ENCODE measurements around the gene MOB3B. TPM values are rescaled to one million over a fixed set of nuclear protein-coding genes. Genes with fewer than 3 reads are reported as not detected.

The MOB3B gene
- total RNA-seq, 1 experiment from 2014 or later, result 0.03 TPM

GRCh38 chr9:27297050-27297449 lies 232.6 kb downstream of the MOB3B start, which contains the start of gene EQTN:
Gene EQTN, minus strand, starts transcription at chr9:27297150. Its CDS starts 95 bp downstream, at chr9:27297055.
- Histone ChIP-seq H3K36me3 (ENCODE audit: control insufficient read depth, insufficient read depth, low read length) (no peaks in the 10 kb centered on the region), H3K27me3 (ENCODE audit: control insufficient read depth, insufficient read depth, low read length) (no peaks in the 10 kb centered on the region), H3K4me1 (ENCODE audit: control insufficient read depth, insufficient read depth, low read length) (no peaks in the 10 kb centered on the region), H3K27ac (ENCODE audit: low read length) (no peak within 1 kb of the TSS), H3K4me3 (ENCODE audit: low read depth in 2 of 2, low read length in 2 of 2) (no peak within 1 kb of the TSS), H3K9me3 (ENCODE audit: control insufficient read depth, insufficient read depth, low read depth, low read length) (no peaks in the 10 kb centered on the region)
- DNase-seq (ENCODE audit: low read depth, low spot score) (no peak), ATAC-seq (no peak)
- in situ Hi-C loops (cut with HindIII; ENCODE audit: low pct_unique_long_range_greater_than_20kb, low sequenced_read_pairs) (no loop called here), intact Hi-C loops (cut with micrococcal nuclease; ENCODE audit: unreplicated experiment) (no loop called here)
- ChIA-PET CTCF (no interaction called here), POLR2A (no interaction called here)
- TF ChIP-seq POLR2AphosphoS5 (IDR thresholded peaks at IDR 0.05; ENCODE audit: low read depth, low read length) (no peak), CTCF (IDR thresholded peaks at IDR 0.05) (no peak), REST (IDR thresholded peaks at IDR 0.05; ENCODE audit: insufficient read depth in 1 of 2, low read depth in 2 of 2, low read length in 1 of 2) (no peak), TCF7L2 (IDR thresholded peaks at IDR 0.05; ENCODE audit: low read depth, low read length) (no peak), SIN3A (IDR thresholded peaks at IDR 0.05; ENCODE audit: borderline replicate concordance, insufficient read depth, low read depth, low read length) (no peak)
- no TSS peak for BruUV-seq (replicated peaks)

- no TSS peak for BruUV-seq (replicated peaks)
- Histone ChIP-seq H3K27me3 (ENCODE audit: control insufficient read depth, insufficient read depth, low read length) (no peaks in the 10 kb centered on the region), H3K36me3 (ENCODE audit: control insufficient read depth, insufficient read depth, low read length) (no peaks in the 10 kb centered on the region), H3K4me3 (ENCODE audit: low read depth in 2 of 2, low read length in 2 of 2) (no peak overlapping the region), H3K9me3 (ENCODE audit: control insufficient read depth, insufficient read depth, low read depth, low read length) (no peaks in the 10 kb centered on the region), H3K27ac (ENCODE audit: low read length) (no peak overlapping the region), H3K4me1 (ENCODE audit: control insufficient read depth, insufficient read depth, low read length) (no peaks in the 10 kb centered on the region)
- DNase-seq (ENCODE audit: low read depth, low spot score), result no peak
- POLR2A ChIA-PET, result no interaction called here
- ATAC-seq, result no peak
- no peak for TF ChIP-seq CTCF (IDR thresholded peaks at IDR 0.05)
- TF ChIP-seq SIN3A (IDR thresholded peaks at IDR 0.05; ENCODE audit: borderline replicate concordance, insufficient read depth, low read depth, low read length), result no peak
- no peak for TF ChIP-seq POLR2AphosphoS5 (IDR thresholded peaks at IDR 0.05; ENCODE audit: low read depth, low read length)
- no peak for TF ChIP-seq TCF7L2 (IDR thresholded peaks at IDR 0.05; ENCODE audit: low read depth, low read length)
- no peak for TF ChIP-seq REST (IDR thresholded peaks at IDR 0.05; ENCODE audit: insufficient read depth in 1 of 2, low read depth in 2 of 2, low read length in 1 of 2)
- intact Hi-C loops (cut with micrococcal nuclease; ENCODE audit: unreplicated experiment) (no loop called here), in situ Hi-C loops (cut with HindIII; ENCODE audit: low pct_unique_long_range_greater_than_20kb, low sequenced_read_pairs) (no loop called here)
- CTCF ChIA-PET, result no interaction called here
Measured at GRCh38 chr9:27293996-27294395, 235.6 kb downstream of the MOB3B start.

All from Panc1 (cell line).